Vagina (tissue), 2 donors: ENCODE results near the gene PCDHGB1.
"Not testable (repeated sequence)": the region's sequence is repeated elsewhere in the genome, so short reads cannot be mapped to it uniquely, and the experiment has no call there.

Experiments used
- POLR2A ChIP-seq, 2 donors: fragments of 450-650 bp; IDR thresholded peaks; one replicate each; pipeline ENCODE4 v1.6.1; 2017; ENCODE audit warnings: antibody characterized with exemption in 2 of 2, mild to moderate bottlenecking in 2 of 2, moderate library complexity in 2 of 2
- POLR2AphosphoS5 ChIP-seq, 2 donors: sonication (generic); formaldehyde crosslinking; IDR thresholded peaks; one replicate each; pipeline ENCODE4 v1.9.0; 2017; ENCODE audit warnings: antibody characterized with exemption in 2 of 2, mild to moderate bottlenecking in 2 of 2, low read depth in 1 of 2; ENCODE audit not compliant: insufficient read depth in 1 of 2
- TF ChIP-seq, protein P1 (sequence below), 3 experiments: fragments of 450-650 bp in 2 of 3; fragments of 200-600 bp in 1 of 3; sonication (generic) in 1 of 3; IDR thresholded peaks; one replicate each; pipeline ENCODE4 v1.5.1; 2017 to 2019; ENCODE audit warnings: antibody characterized with exemption in 3 of 3, mild to moderate bottlenecking in 2 of 3, moderate library complexity in 2 of 3

- TF ChIP-seq, protein P1, sequence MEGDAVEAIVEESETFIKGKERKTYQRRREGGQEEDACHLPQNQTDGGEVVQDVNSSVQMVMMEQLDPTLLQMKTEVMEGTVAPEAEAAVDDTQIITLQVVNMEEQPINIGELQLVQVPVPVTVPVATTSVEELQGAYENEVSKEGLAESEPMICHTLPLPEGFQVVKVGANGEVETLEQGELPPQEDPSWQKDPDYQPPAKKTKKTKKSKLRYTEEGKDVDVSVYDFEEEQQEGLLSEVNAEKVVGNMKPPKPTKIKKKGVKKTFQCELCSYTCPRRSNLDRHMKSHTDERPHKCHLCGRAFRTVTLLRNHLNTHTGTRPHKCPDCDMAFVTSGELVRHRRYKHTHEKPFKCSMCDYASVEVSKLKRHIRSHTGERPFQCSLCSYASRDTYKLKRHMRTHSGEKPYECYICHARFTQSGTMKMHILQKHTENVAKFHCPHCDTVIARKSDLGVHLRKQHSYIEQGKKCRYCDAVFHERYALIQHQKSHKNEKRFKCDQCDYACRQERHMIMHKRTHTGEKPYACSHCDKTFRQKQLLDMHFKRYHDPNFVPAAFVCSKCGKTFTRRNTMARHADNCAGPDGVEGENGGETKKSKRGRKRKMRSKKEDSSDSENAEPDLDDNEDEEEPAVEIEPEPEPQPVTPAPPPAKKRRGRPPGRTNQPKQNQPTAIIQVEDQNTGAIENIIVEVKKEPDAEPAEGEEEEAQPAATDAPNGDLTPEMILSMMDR (IDR thresholded peaks at IDR 0.05): not testable (repeated sequence)
- not testable (repeated sequence) for TF ChIP-seq POLR2A (IDR thresholded peaks at IDR 0.05); POLR2AphosphoS5 (IDR thresholded peaks at IDR 0.05; ENCODE audit: insufficient read depth in 1 of 2, low read depth in 1 of 2)
Observed at GRCh38 chr5:141316963-141317362, 32.9 kb upstream of the PCDHGB1 start.
